GM18519 (cell line): ENCODE measurements around the gene SARDH.
"Not testable (repeated sequence)": the region's sequence is repeated elsewhere in the genome, so short reads cannot be mapped to it uniquely, and the experiment has no call there.

ENCODE experiments used
- ATAC-seq: cut with Tn5 transposase; IDR thresholded peaks from one replicate; pipeline ENCODE4 v1.9.1; 2021; ENCODE audit warnings: mild to moderate bottlenecking, moderate library complexity; ENCODE audit not compliant: unreplicated experiment, low FRiP score

Gene SARDH

GRCh38 chr9:133777068-133777791 lies 39.1 kb upstream of the SARDH start:
- no peak for ATAC-seq

DNA sequence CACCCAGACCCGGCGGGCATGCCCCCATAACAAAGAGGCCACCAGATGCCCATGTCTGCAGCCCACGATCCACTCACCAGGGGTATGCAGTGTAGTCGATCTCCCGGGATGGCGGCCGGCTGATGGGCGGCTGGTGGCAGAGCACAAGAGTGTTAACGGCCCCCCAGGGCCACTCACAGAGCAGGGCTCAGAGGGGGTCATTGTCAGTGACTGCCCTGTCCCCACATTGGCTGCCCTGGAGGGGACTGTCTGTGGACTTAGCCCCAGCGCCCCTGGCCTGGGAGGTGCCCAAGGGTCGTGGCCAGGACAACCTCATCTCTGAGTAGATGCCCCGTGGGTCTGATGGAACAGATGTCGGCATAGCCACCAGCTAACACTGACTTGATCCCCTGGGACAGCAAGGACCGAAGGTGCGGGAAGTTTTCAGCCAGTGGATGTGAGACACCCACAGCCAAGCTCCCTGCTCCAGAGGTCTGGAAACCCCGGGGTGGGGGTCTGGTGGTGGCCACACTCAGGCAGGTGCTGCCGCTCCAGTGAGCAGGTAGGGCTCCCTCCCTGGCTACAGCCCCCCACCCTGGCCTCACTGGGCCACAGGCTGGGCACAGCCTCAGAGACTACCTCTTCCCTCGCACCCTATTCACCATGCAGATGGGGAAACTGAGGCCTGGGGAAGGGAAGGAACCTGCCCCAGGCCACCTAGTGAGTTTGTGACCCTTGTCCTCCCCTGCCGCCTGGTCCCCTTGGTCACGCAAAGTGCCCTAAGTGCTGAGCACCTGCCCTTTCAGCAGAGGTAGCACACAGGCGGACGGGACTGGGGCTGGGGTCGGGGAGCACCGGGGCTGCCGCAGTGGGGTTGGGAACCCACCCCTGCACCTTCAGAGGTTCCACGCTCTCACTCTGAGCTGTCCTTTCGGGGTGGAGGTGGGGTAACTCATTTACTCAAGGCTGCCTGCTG lies 38.1 kb upstream of the SARDH start:
- no peak for ATAC-seq

- no peak for ATAC-seq
Measured at GRCh38 chr9:133775291-133775690, 37.1 kb upstream of the SARDH start.

- no peak for ATAC-seq
Measured at GRCh38 chr9:133774799-133775198, 36.6 kb upstream of the SARDH start.

GRCh38 chr9:133773889-133774655 lies 35.9 kb upstream of the SARDH start:
- no peak for ATAC-seq

GRCh38 chr9:133772581-133772980 lies 34.4 kb upstream of the SARDH start:
- no peak for ATAC-seq

- no peak for ATAC-seq
Measured at GRCh38 chr9:133771486-133772482, 33.6 kb upstream of the SARDH start.

GRCh38 chr9:133770076-133770777 lies 32.1 kb upstream of the SARDH start:
- no peak for ATAC-seq

DNA sequence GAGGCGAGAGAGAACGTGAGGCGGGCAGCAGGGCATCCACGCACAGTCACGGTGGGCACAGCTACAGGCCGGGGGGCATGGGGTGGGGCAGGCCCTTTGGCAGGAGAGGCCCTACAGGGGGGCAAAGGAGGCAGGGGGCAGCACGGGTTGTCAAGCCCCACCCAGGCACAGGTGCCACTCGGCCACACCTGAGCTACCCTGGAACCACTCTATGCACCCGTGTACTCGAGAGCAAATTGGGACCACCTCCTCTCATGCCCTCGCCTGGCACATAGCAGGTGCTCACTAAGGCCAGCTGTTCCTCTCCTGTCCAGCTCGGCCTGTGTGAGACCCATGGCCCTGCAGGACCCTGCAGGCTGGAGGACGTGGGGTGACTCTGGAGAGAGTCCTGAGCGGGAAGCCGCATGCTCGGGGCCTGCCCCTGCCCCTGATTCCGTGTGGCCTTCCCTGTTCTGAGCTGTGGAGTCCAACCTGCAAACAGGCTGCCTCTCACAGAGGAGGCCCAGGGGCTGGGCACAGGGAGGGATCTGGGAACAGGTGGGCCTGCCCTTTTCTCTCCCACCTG lies 31.4 kb upstream of the SARDH start:
- no peak for ATAC-seq

DNA sequence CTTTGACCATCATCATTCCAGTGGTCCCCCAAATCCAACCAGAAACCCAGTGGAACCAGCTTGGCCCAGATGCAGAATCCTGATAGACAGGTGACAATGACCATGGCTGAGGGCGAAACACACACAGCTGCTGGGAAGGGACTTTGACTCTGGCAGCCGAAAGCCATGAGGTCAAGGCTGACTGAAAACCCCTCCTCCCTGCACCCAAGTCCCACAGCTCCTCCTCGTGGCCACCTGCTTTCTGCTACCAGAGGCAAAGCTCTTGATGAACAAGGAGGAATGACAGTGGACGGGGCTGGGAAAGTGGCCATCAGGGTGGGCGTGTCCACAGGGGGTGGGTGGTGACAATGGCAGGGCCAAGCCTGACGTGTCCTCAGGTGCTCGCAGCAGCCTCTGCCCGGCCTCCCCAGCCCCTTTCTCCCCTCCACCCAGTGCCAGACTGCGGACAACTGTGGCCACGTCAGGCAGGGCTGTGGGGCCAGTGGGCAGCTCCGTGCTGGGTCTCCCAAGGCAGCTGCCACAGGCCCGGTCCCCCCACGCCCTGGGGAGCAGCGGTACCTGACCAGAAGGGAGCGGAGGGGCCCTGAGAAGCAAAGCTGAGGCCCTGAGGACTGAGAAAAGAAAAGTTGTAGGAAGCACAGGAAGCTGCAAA lies 30.8 kb upstream of the SARDH start:
- no peak for ATAC-seq

GRCh38 chr9:133768371-133768858 lies 30.3 kb upstream of the SARDH start:
- ATAC-seq = no peak

- no peak for ATAC-seq
Measured at GRCh38 chr9:133767625-133768024, 29.5 kb upstream of the SARDH start.

DNA sequence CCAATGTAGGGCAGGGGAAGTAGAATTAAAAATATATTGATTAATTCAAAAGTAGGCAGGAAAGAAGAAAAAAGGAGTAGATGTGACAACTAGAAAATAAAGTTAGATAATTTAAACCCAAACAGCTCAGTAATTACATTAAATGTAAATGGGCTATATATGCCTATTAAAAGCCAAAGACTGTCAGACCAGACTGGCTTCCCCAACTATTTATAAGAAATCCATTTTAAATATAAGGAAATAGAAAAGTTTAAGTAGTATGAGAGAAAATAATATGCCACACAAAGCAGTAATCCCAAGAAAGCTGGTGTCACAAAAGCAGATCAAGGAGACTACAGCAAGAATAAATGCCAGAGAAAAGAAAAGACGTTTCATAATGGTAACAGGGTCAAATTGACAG lies 28.9 kb upstream of the SARDH start:
- ATAC-seq = no peak

- ATAC-seq = not testable (repeated sequence)
Measured at GRCh38 chr9:133766234-133766633, 28.1 kb upstream of the SARDH start.

DNA sequence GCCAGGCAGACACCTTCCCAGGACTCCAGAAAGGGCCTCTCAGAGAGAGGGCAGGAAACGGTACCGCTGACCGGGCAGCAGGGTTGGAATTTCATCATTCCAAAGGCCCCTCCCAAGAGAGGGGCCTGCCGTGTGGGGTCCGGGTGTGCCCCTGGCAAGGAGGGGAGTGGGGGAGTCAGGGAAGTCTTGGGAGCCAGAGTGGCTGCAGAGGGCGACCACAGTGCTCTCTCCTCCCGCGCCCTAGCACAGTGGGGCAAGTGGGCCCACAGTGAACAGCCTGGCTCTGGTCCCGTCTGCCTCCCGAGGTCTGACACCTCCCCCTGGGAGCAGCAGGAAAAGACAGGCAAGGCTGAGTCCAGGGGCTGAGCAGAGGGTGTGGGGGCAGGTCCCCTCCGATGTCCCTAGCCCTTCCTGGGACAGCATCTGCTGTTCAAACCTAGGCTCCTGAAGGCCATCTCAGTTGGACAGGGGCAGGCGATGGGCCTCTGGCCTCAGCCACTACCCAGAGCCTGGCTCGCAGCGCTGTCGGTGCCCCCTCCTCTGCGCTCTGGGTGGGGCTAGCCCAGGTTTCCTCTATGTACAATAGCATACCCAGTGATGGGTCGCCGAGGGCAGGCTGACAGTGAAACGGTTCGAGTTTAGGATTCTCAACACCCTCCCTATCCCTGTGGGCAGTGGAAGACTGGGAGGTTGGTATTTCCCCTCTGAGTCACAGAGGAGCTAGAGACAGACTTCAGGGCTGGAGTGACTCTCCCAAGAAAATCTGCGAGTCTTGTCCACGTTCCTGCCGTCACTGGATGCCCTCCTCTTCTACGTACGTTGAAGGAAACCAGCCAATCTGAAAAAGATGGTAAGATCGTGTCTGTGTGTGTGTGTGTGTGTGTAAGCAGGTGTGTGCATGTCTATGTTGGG lies 25.4 kb upstream of the SARDH start:
- no peak for ATAC-seq

DNA sequence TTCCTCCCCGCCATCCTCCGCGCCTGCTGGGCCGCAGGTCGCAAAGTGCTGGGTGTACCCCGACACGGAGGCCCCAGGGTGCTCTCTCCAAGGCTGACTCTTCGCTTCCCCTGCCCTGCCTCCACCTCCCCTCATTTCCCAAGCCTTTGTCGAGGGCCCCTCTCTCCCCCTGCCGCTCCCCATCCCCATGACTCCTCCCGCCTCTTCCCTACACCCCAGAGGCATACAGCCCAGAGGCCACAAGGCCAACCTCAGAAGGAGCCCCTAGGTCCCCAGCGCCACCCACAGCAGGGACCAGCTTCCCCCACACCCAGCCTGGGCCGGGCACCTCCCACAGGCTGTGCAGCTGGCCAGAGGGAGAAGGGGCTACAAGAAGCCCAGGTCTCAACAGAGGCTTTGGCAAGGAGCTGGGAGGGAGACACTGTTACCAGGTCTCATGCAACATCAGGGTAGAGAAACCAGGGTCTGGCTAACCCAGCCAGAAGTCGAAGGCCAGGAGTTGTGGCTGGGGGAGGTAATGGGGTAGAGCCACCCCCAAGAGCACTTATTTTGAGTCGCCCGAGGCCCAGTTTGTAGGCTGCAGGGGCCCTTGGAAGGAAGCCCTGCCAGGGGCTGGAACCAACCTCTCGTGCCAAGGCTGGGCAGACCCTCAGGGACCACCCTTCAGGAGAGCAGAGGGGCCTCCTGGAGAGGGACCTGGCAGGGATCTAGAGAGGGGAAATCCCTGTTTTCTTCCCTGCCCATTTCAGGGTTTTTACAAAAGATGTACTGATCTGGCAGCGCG lies 24.5 kb upstream of the SARDH start:
- ATAC-seq = no peak
